HEK293 (cell line): ENCODE measurements around the gene AGR2.

ENCODE experiments used
- CTCF ChIA-PET: fragments of 350-600 bp; formaldehyde crosslinking; extraction: SDS; loops from one replicate; lab custom pipeline; 2021; ENCODE audit warnings: antibody characterized with exemption; lab: Yijun Ruan, JAX
- POLR2A ChIA-PET: fragments of 300-600 bp; formaldehyde crosslinking; extraction: SDS; loops from one replicate; lab custom pipeline; 2020; ENCODE audit warnings: antibody characterized with exemption, inconsistent platforms; lab: Yijun Ruan, JAX
- H3K27ac ChIP-seq: fragments of 200-500 bp; sonication (Bioruptor generic); 2 replicates; pipeline ENCODE4 v1.5.1; 2014; ENCODE audit warnings: low read depth, low read length, control low read depth, inconsistent platforms; ENCODE audit errors: extremely low read depth
- H3K36me3 ChIP-seq, 2 experiments: fragments of 200-500 bp in 1 of 2; sonication (Bioruptor generic) in 1 of 2; 1 replicate in 1 of 2; 2 replicates in 1 of 2; pipeline ENCODE4 v1.5.1; 2014 to 2017; ENCODE audit warnings: inconsistent platforms in 2 of 2, low read length in 2 of 2; ENCODE audit not compliant: control insufficient read depth in 2 of 2, insufficient read depth in 1 of 2
- H3K4me1 ChIP-seq: fragments of 200-500 bp; sonication (Bioruptor generic); 2 replicates; pipeline ENCODE4 v1.5.1; 2014; ENCODE audit warnings: mild to moderate bottlenecking, low read length, inconsistent platforms; ENCODE audit not compliant: control insufficient read depth, insufficient read depth
- H3K4me3 ChIP-seq: 2 replicates; pipeline ENCODE4 v1.5.1; 2011; ENCODE audit warnings: low read depth, mild to moderate bottlenecking, control low read depth, low read length, moderate library complexity
- H3K9me3 ChIP-seq: fragments of 200-500 bp; sonication (Bioruptor generic); 2 replicates; pipeline ENCODE4 v1.5.1; 2014; ENCODE audit warnings: low read depth, low read length, inconsistent platforms; ENCODE audit not compliant: control insufficient read depth, insufficient read depth
- BCL11B ChIP-seq: fragments of 450-650 bp; formaldehyde crosslinking; IDR thresholded peaks from 2 replicates; pipeline ENCODE4 v1.5.1; 2016; ENCODE audit warnings: low read depth, missing biosample characterization, missing genetic modification characterization
- IKZF3 ChIP-seq: fragments of 450-650 bp; IDR thresholded peaks from 2 replicates; pipeline ENCODE4 v1.5.0; 2018; ENCODE audit warnings: missing biosample characterization, mild to moderate bottlenecking, missing genetic modification characterization, moderate library complexity
- MEIS1 ChIP-seq: sonication (generic); formaldehyde crosslinking; IDR thresholded peaks from 2 replicates; pipeline ENCODE4 v1.8.1; 2022; ENCODE audit warnings: missing genetic modification reagents, mild to moderate bottlenecking, borderline replicate concordance
- SP2 ChIP-seq: fragments of 450-650 bp; formaldehyde crosslinking; IDR thresholded peaks from 2 replicates; pipeline ENCODE4 v1.5.1; 2016; ENCODE audit warnings: missing biosample characterization, missing genetic modification characterization
- SP3 ChIP-seq: fragments of 450-650 bp; formaldehyde crosslinking; IDR thresholded peaks from 2 replicates; pipeline ENCODE4 v1.5.1; 2016; ENCODE audit warnings: missing biosample characterization, missing genetic modification characterization
- ZBTB7A ChIP-seq: fragments of 450-650 bp; formaldehyde crosslinking; IDR thresholded peaks from 2 replicates; pipeline ENCODE4 v1.5.1; 2016; ENCODE audit warnings: low read depth, missing biosample characterization, missing genetic modification characterization
- ZBTB8A ChIP-seq: fragments of 450-650 bp; formaldehyde crosslinking; IDR thresholded peaks from 2 replicates; pipeline ENCODE4 v1.5.1; 2016; ENCODE audit warnings: missing biosample characterization, missing genetic modification characterization
- ZFP3 ChIP-seq: fragments of 450-650 bp; formaldehyde crosslinking; IDR thresholded peaks from 2 replicates; pipeline ENCODE4 v1.5.1; 2016; ENCODE audit warnings: low read depth, missing biosample characterization, missing genetic modification characterization
- ZFP37 ChIP-seq: fragments of 450-650 bp; formaldehyde crosslinking; IDR thresholded peaks from 2 replicates; pipeline ENCODE4 v1.5.1; 2016; ENCODE audit warnings: missing biosample characterization, missing genetic modification characterization
- ZNF112 ChIP-seq: fragments of 450-650 bp; formaldehyde crosslinking; IDR thresholded peaks from 2 replicates; pipeline ENCODE4 v1.5.0; 2017; ENCODE audit warnings: missing biosample characterization, missing genetic modification characterization
- ZNF138 ChIP-seq: fragments of 450-650 bp; formaldehyde crosslinking; IDR thresholded peaks from 2 replicates; pipeline ENCODE4 v1.5.1; 2016; ENCODE audit warnings: missing biosample characterization, missing genetic modification characterization, borderline replicate concordance
- ZNF19 ChIP-seq: fragments of 450-650 bp; formaldehyde crosslinking; IDR thresholded peaks from 2 replicates; pipeline ENCODE4; 2016; ENCODE audit warnings: missing biosample characterization, missing genetic modification characterization, low read depth
- ZNF202 ChIP-seq: fragments of 450-650 bp; formaldehyde crosslinking; IDR thresholded peaks from 2 replicates; pipeline ENCODE4 v1.5.1; 2016; ENCODE audit warnings: missing biosample characterization, missing genetic modification characterization, borderline replicate concordance
- ZNF266 ChIP-seq: fragments of 450-650 bp; formaldehyde crosslinking; IDR thresholded peaks from 2 replicates; pipeline ENCODE4 v1.5.1; 2016; ENCODE audit warnings: missing biosample characterization, missing genetic modification characterization, low read depth
- ZNF324 ChIP-seq: fragments of 450-650 bp; formaldehyde crosslinking; IDR thresholded peaks from 2 replicates; pipeline ENCODE4 v1.5.1; 2016; ENCODE audit warnings: missing biosample characterization, missing genetic modification characterization
- ZNF48 ChIP-seq: fragments of 450-650 bp; formaldehyde crosslinking; IDR thresholded peaks from 2 replicates; pipeline ENCODE4 v1.5.1; 2016; ENCODE audit warnings: missing biosample characterization, missing genetic modification characterization
- ZNF510 ChIP-seq: fragments of 450-650 bp; formaldehyde crosslinking; IDR thresholded peaks from 2 replicates; pipeline ENCODE4 v1.5.1; 2018; ENCODE audit warnings: mild to moderate bottlenecking, missing genetic modification characterization, missing biosample characterization; ENCODE audit not compliant: insufficient replicate concordance
- ZNF548 ChIP-seq: fragments of 450-650 bp; formaldehyde crosslinking; IDR thresholded peaks from 2 replicates; pipeline ENCODE4 v1.5.1; 2016; ENCODE audit warnings: missing biosample characterization, missing genetic modification characterization
- TF ChIP-seq, protein P1 (sequence below): fragments of 450-650 bp; formaldehyde crosslinking; IDR thresholded peaks from 2 replicates; pipeline ENCODE4 v1.5.1; 2016; ENCODE audit warnings: missing biosample characterization, missing genetic modification characterization, borderline replicate concordance
- TF ChIP-seq, protein P2 (sequence below): fragments of 450-650 bp; formaldehyde crosslinking; IDR thresholded peaks from 2 replicates; pipeline ENCODE4 v1.5.1; 2016; ENCODE audit warnings: missing biosample characterization, missing genetic modification characterization
- TF ChIP-seq, protein P3 (sequence below): fragments of 450-650 bp; formaldehyde crosslinking; IDR thresholded peaks from 2 replicates; pipeline ENCODE4 v1.5.1; 2016; ENCODE audit warnings: missing biosample characterization, missing genetic modification characterization
- TF ChIP-seq, protein P4 (sequence below): fragments of 450-650 bp; formaldehyde crosslinking; IDR thresholded peaks from 2 replicates; pipeline ENCODE4 v1.5.1; 2016; ENCODE audit warnings: missing biosample characterization, missing genetic modification characterization, low read depth
- TF ChIP-seq, protein P5 (sequence below): fragments of 450-650 bp; formaldehyde crosslinking; IDR thresholded peaks from 2 replicates; pipeline ENCODE4 v1.5.1; 2017; ENCODE audit warnings: missing biosample characterization, missing genetic modification characterization

AGR2 gene

DNA sequence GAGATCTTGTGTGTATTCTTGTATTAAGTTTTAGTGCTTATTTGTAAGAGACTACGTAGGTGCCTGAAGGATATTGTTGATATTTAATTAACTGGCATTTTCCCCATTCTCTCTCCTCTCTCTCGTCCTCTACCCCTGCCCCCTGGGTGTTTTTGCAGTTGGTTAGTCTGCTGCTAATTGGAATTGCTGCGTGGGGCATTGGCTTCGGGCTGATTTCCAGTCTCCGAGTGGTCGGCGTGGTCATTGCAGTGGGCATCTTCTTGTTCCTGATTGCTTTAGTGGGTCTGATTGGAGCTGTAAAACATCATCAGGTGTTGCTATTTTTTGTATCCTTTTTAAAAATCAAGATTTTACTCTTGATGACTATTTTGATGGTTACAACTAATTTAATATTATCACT, 28.7 kb downstream of the AGR2 start (continued):
- TF ChIP-seq, protein P1, sequence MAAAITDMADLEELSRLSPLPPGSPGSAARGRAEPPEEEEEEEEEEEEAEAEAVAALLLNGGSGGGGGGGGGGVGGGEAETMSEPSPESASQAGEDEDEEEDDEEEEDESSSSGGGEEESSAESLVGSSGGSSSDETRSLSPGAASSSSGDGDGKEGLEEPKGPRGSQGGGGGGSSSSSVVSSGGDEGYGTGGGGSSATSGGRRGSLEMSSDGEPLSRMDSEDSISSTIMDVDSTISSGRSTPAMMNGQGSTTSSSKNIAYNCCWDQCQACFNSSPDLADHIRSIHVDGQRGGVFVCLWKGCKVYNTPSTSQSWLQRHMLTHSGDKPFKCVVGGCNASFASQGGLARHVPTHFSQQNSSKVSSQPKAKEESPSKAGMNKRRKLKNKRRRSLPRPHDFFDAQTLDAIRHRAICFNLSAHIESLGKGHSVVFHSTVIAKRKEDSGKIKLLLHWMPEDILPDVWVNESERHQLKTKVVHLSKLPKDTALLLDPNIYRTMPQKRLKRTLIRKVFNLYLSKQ: no peak
- no peak for TF ChIP-seq ZNF202 (tag by site-specific recombination)
- no peak for TF ChIP-seq ZBTB8A (tag by site-specific recombination)
- no peak for TF ChIP-seq ZNF548 (tag by site-specific recombination)
- no peak for TF ChIP-seq BCL11B (tag by site-specific recombination)
- TF ChIP-seq ZNF138 (tag by site-specific recombination): no peak
- TF ChIP-seq, all 188 proteins: peak for 0

DNA sequence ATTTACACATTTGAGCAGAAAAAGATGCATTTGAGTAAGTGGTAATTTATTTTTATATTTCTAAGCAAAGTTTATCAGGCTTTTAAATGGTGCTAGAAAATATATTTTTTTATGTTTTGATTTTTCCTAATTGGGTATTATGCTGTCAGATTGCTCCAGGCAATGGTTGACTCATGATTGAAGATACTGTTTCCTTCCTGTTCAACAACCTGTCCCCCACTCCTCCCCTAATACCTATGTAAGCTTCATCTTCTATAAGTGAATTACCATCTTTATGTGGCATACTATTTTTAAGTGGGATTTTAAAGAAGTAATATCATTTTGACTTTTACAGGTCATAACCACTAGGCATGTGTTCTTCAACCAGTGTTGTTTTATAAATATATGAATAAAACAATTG, 29.8 kb downstream of the AGR2 start:
- ChIA-PET CTCF (interaction anchor here (0.6 to 0.7 kb wide), 2 partner anchors 27 to 271 kb away, joined by 3 to 7 read pairs; no protein-coding TSS in a partner anchor), POLR2A (no interaction called here)
- no peak overlapping the region for H3K4me3 ChIP-seq
- H3K36me3 ChIP-seq: no peaks in the 10 kb centered on the region
- H3K27ac ChIP-seq: no peak overlapping the region
- peaks cover 13% of the 10 kb centered on the region for H3K4me1 ChIP-seq
- TF ChIP-seq ZFP37 (tag by site-specific recombination): no peak
- TF ChIP-seq ZNF112 (tag by site-specific recombination): no peak
- no peak for TF ChIP-seq ZNF510 (tag by site-specific recombination)
- TF ChIP-seq, protein P2, sequence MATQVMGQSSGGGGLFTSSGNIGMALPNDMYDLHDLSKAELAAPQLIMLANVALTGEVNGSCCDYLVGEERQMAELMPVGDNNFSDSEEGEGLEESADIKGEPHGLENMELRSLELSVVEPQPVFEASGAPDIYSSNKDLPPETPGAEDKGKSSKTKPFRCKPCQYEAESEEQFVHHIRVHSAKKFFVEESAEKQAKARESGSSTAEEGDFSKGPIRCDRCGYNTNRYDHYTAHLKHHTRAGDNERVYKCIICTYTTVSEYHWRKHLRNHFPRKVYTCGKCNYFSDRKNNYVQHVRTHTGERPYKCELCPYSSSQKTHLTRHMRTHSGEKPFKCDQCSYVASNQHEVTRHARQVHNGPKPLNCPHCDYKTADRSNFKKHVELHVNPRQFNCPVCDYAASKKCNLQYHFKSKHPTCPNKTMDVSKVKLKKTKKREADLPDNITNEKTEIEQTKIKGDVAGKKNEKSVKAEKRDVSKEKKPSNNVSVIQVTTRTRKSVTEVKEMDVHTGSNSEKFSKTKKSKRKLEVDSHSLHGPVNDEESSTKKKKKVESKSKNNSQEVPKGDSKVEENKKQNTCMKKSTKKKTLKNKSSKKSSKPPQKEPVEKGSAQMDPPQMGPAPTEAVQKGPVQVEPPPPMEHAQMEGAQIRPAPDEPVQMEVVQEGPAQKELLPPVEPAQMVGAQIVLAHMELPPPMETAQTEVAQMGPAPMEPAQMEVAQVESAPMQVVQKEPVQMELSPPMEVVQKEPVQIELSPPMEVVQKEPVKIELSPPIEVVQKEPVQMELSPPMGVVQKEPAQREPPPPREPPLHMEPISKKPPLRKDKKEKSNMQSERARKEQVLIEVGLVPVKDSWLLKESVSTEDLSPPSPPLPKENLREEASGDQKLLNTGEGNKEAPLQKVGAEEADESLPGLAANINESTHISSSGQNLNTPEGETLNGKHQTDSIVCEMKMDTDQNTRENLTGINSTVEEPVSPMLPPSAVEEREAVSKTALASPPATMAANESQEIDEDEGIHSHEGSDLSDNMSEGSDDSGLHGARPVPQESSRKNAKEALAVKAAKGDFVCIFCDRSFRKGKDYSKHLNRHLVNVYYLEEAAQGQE (tag by site-specific recombination): no peak
- no peak for TF ChIP-seq SP2 (tag by site-specific recombination)
- TF ChIP-seq, protein P3, sequence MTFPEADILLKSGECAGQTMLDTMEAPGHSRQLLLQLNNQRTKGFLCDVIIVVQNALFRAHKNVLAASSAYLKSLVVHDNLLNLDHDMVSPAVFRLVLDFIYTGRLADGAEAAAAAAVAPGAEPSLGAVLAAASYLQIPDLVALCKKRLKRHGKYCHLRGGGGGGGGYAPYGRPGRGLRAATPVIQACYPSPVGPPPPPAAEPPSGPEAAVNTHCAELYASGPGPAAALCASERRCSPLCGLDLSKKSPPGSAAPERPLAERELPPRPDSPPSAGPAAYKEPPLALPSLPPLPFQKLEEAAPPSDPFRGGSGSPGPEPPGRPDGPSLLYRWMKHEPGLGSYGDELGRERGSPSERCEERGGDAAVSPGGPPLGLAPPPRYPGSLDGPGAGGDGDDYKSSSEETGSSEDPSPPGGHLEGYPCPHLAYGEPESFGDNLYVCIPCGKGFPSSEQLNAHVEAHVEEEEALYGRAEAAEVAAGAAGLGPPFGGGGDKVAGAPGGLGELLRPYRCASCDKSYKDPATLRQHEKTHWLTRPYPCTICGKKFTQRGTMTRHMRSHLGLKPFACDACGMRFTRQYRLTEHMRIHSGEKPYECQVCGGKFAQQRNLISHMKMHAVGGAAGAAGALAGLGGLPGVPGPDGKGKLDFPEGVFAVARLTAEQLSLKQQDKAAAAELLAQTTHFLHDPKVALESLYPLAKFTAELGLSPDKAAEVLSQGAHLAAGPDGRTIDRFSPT (tag by site-specific recombination): no peak
- TF ChIP-seq SP3 (tag by site-specific recombination): no peak
- no peak for TF ChIP-seq MEIS1 (CRISPR knock-in tag)
- TF ChIP-seq, protein P4, sequence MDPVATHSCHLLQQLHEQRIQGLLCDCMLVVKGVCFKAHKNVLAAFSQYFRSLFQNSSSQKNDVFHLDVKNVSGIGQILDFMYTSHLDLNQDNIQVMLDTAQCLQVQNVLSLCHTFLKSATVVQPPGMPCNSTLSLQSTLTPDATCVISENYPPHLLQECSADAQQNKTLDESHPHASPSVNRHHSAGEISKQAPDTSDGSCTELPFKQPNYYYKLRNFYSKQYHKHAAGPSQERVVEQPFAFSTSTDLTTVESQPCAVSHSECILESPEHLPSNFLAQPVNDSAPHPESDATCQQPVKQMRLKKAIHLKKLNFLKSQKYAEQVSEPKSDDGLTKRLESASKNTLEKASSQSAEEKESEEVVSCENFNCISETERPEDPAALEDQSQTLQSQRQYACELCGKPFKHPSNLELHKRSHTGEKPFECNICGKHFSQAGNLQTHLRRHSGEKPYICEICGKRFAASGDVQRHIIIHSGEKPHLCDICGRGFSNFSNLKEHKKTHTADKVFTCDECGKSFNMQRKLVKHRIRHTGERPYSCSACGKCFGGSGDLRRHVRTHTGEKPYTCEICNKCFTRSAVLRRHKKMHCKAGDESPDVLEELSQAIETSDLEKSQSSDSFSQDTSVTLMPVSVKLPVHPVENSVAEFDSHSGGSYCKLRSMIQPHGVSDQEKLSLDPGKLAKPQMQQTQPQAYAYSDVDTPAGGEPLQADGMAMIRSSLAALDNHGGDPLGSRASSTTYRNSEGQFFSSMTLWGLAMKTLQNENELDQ: no peak
- TF ChIP-seq IKZF3 (tag by site-specific recombination): no peak
- no peak for TF ChIP-seq ZNF266 (tag by site-specific recombination)
- no peak for TF ChIP-seq ZFP3
- TF ChIP-seq ZNF48 (tag by site-specific recombination): no peak
- no peak for TF ChIP-seq ZNF324
- no peak for TF ChIP-seq ZBTB7A (tag by site-specific recombination)
- TF ChIP-seq, protein P5, sequence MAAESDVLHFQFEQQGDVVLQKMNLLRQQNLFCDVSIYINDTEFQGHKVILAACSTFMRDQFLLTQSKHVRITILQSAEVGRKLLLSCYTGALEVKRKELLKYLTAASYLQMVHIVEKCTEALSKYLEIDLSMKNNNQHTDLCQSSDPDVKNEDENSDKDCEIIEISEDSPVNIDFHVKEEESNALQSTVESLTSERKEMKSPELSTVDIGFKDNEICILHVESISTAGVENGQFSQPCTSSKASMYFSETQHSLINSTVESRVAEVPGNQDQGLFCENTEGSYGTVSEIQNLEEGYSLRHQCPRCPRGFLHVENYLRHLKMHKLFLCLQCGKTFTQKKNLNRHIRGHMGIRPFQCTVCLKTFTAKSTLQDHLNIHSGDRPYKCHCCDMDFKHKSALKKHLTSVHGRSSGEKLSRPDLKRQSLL (tag by site-specific recombination): no peak
- no peak for TF ChIP-seq ZNF19 (tag by site-specific recombination)
- no peaks in the 10 kb centered on the region for H3K9me3 ChIP-seq
